CD8-positive, alpha-beta memory T cell (primary cell): Measurements from ENCODE around the gene KLF6. TPM values are rescaled to one million over a fixed set of nuclear protein-coding genes. Genes with fewer than 3 reads are reported as not detected.

Experiments used
- CTCF ChIA-PET: fragments of 350-600 bp; sonication (Branson Sonifier 250); formaldehyde crosslinking; loops from one replicate; lab custom pipeline; 2021; ENCODE audit warnings: antibody characterized with exemption; lab: Charles Lee
- POLR2A ChIA-PET: fragments of 350-600 bp; sonication (Branson Sonifier 250); formaldehyde crosslinking; loops from one replicate; lab custom pipeline; 2021; ENCODE audit warnings: antibody characterized with exemption; lab: Charles Lee
- DNase-seq, 5 donors: peaks; one replicate each; pipeline versions ENCODE4 v3.0.0 to v3.0.0-alpha.2; 2020 to 2022; ENCODE audit warnings: mixed read lengths in 1 of 5
- H3K27ac ChIP-seq: one replicate; pipeline ENCODE4 v1.7.0; 2013; ENCODE audit warnings: low read depth, mild to moderate bottlenecking, low read length, moderate library complexity
- H3K27me3 ChIP-seq: 2 replicates; pipeline ENCODE4 v1.7.0; 2013; ENCODE audit warnings: low read length, mild to moderate bottlenecking; ENCODE audit not compliant: insufficient read depth, poor library complexity, severe bottlenecking
- H3K36me3 ChIP-seq: 2 replicates; pipeline ENCODE4 v1.7.0; 2013; ENCODE audit warnings: mild to moderate bottlenecking, low read length, moderate library complexity; ENCODE audit not compliant: insufficient read depth
- H3K4me1 ChIP-seq: 2 replicates; pipeline ENCODE4 v1.7.0; 2013; ENCODE audit warnings: mild to moderate bottlenecking, low read length, moderate library complexity; ENCODE audit not compliant: insufficient read depth
- H3K4me3 ChIP-seq: 2 replicates; pipeline ENCODE4 v1.7.0; 2013; ENCODE audit warnings: mild to moderate bottlenecking, low read length
- H3K9me3 ChIP-seq: 2 replicates; pipeline ENCODE4 v1.7.0; 2013; ENCODE audit warnings: mild to moderate bottlenecking, low read length
- H3K27ac Mint-ChIP-seq, 8 donors: one replicate each; pipeline ENCODE4 v1.8.0; 2020 to 2021; ENCODE audit warnings: mixed read lengths in 8 of 8, mild to moderate bottlenecking in 6 of 8, inconsistent platforms in 3 of 8, moderate library complexity in 3 of 8
- H3K27me3 Mint-ChIP-seq, 2 donors: one replicate each; pipeline ENCODE4 v1.8.0; 2020 to 2021; ENCODE audit warnings: mixed read lengths in 2 of 2, mild to moderate bottlenecking in 1 of 2, moderate library complexity in 1 of 2
- H3K36me3 Mint-ChIP-seq, 3 donors: one replicate each; pipeline ENCODE4 v1.8.0; 2020 to 2021; ENCODE audit warnings: mixed read lengths in 3 of 3, inconsistent platforms in 1 of 3, mild to moderate bottlenecking in 1 of 3
- H3K4me1 Mint-ChIP-seq, 3 donors: one replicate each; pipeline ENCODE4 v1.8.0; 2020 to 2021; ENCODE audit warnings: mixed read lengths in 3 of 3, inconsistent platforms in 1 of 3, mild to moderate bottlenecking in 1 of 3
- H3K4me3 Mint-ChIP-seq, 7 donors: one replicate each; pipeline ENCODE4 v1.8.0; 2020 to 2021; ENCODE audit warnings: mixed read lengths in 7 of 7, mild to moderate bottlenecking in 6 of 7, moderate library complexity in 4 of 7, inconsistent platforms in 2 of 7
- H3K9me3 Mint-ChIP-seq, 5 donors: one replicate each; pipeline ENCODE4 v1.8.0; 2020 to 2022; ENCODE audit warnings: mixed read lengths in 5 of 5, mild to moderate bottlenecking in 3 of 5, moderate library complexity in 2 of 5, inconsistent platforms in 1 of 5
- polyA plus RNA-seq: library from polyadenylated mRNA; unstranded; fragments of 300-500 nt; fragmentation: Illumina TruSeq; gene quantifications from one replicate; pipeline ENCODE4 v1.2.3, GENCODE V29; 2021
- total RNA-seq, 2 experiments: library from RNA; stranded (reverse); gene quantifications; one replicate each; pipeline ENCODE4 v1.2.3, GENCODE V29; 2021

The KLF6 gene
- total and polyA plus RNA-seq, 3 experiments from 2014 or later: 187 to 883 (median 192) TPM

DNA sequence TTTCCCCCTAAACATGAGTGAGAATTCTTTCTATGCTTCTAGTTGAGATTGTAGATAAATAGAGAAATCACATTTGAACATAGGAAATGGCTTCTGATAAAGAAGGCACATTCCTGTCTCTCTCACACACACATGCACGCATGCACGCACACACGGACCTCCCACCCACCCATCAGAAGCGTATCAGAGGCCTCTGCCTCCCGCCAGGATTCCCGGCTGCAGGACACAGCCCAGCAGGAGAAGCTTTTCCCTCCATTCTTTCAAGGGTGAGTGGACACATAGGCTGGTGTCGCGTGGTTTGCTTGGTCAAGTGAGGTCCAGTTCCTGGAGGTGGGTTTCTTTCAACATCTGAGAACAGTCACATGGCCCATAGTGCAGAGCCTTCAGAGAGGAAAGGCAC is 34.2 kb downstream of the KLF6 start:
- H3K36me3 Mint-ChIP-seq: no peaks in the 10 kb centered on the region
- H3K27ac ChIP-seq: no peak overlapping the region
- no peak for DNase-seq
- ChIA-PET CTCF (no interaction called here), POLR2A (no interaction called here)
- H3K27ac Mint-ChIP-seq: peak overlapping the region in 1 of 8 donors; percentile 30
- no peaks in the 10 kb centered on the region for H3K27me3 ChIP-seq
- H3K9me3 ChIP-seq: no peaks in the 10 kb centered on the region
- H3K4me1 Mint-ChIP-seq: peaks cover 2 to 13% (median 6%) of the 10 kb centered on the region in 3 donors
- H3K27me3 Mint-ChIP-seq: peaks cover 0 to 4% of the 10 kb centered on the region in 2 donors
- H3K4me1 ChIP-seq: no peaks in the 10 kb centered on the region
- no peak overlapping the region for H3K4me3 ChIP-seq
- H3K4me3 Mint-ChIP-seq: no peak overlapping the region
- no peaks in the 10 kb centered on the region for H3K36me3 ChIP-seq
- no peaks in the 10 kb centered on the region for H3K9me3 Mint-ChIP-seq

- H3K36me3 Mint-ChIP-seq: no peaks in the 10 kb centered on the region
- H3K27me3 ChIP-seq: no peaks in the 10 kb centered on the region
- no peak overlapping the region for H3K4me3 Mint-ChIP-seq
- CTCF ChIA-PET: no interaction called here
- H3K9me3 ChIP-seq: no peaks in the 10 kb centered on the region
- DNase-seq: no peak
- H3K4me1 ChIP-seq: no peaks in the 10 kb centered on the region
- no peaks in the 10 kb centered on the region for H3K9me3 Mint-ChIP-seq
- POLR2A ChIA-PET: interaction anchor here (1.0 kb wide), 1 partner anchor 25 kb away, joined by 3 read pairs; no protein-coding TSS in a partner anchor
- H3K36me3 ChIP-seq: no peaks in the 10 kb centered on the region
- H3K27ac ChIP-seq: no peak overlapping the region
- peaks cover 0 to 4% of the 10 kb centered on the region in 2 donors for H3K27me3 Mint-ChIP-seq
- H3K4me3 ChIP-seq: no peak overlapping the region
- peaks cover 0 to 6% (median 6%) of the 10 kb centered on the region in 3 donors for H3K4me1 Mint-ChIP-seq
- H3K27ac Mint-ChIP-seq: peak overlapping the region in 2 of 8 donors; percentile 8 to 30
These were observed 34.8 kb downstream of the KLF6 start for GRCh38 chr10:3750006-3750816.

DNA sequence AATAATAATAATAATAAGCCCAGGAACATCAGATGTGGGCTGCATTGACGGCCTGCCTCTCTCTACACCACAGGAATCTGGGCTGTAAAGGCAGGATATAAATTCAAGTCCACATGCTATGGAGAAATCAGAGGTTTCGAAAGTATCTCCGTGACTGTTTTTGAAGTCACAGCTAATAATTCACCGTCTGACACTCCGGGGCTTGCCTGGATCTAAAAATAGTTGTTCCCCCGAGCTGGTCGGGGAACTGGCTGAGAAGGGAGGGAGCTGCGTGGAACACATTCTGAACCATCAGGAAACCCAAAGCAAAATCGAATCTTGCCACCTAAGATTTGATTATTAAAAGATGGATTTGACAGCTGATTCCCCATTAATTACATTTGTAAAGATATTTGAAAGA is 35.4 kb downstream of the KLF6 start:
- Mint-ChIP-seq H3K27ac (peak overlapping the region in 1 of 8 donors; percentile 26), H3K4me3 (no peak overlapping the region), H3K4me1 (peaks cover 0 to under 1% (median under 1%) of the 10 kb centered on the region in 3 donors), H3K27me3 (peaks cover 0 to 4% of the 10 kb centered on the region in 2 donors), H3K36me3 (no peaks in the 10 kb centered on the region), H3K9me3 (no peaks in the 10 kb centered on the region)
- no peaks in the 10 kb centered on the region for H3K4me1 ChIP-seq
- no peaks in the 10 kb centered on the region for H3K36me3 ChIP-seq
- H3K9me3 ChIP-seq: no peaks in the 10 kb centered on the region
- ChIA-PET POLR2A (interaction anchor here (1.0 kb wide), 1 partner anchor 25 kb away, joined by 3 read pairs; no protein-coding TSS in a partner anchor), CTCF (no interaction called here)
- DNase-seq: no peak
- H3K4me3 ChIP-seq: no peak overlapping the region
- H3K27ac ChIP-seq: no peak overlapping the region
- no peaks in the 10 kb centered on the region for H3K27me3 ChIP-seq

- H3K27ac ChIP-seq: no peak overlapping the region
- H3K4me1 ChIP-seq: no peaks in the 10 kb centered on the region
- no peak overlapping the region for H3K4me3 Mint-ChIP-seq
- no peaks in the 10 kb centered on the region for H3K36me3 Mint-ChIP-seq
- H3K27me3 ChIP-seq: no peaks in the 10 kb centered on the region
- peaks cover 0 to 4% of the 10 kb centered on the region in 2 donors for H3K27me3 Mint-ChIP-seq
- H3K9me3 Mint-ChIP-seq: no peaks in the 10 kb centered on the region
- POLR2A ChIA-PET: no interaction called here
- H3K9me3 ChIP-seq: no peaks in the 10 kb centered on the region
- H3K36me3 ChIP-seq: no peaks in the 10 kb centered on the region
- DNase-seq: no peak
- H3K4me3 ChIP-seq: no peak overlapping the region
- H3K4me1 Mint-ChIP-seq: no peaks in the 10 kb centered on the region
- no peak overlapping the region for H3K27ac Mint-ChIP-seq
- CTCF ChIA-PET: no interaction called here
These were observed 36.0 kb downstream of the KLF6 start for GRCh38 chr10:3749011-3749410.

GRCh38 chr10:3748484-3748883 is 36.5 kb downstream of the KLF6 start:
- no peak overlapping the region for H3K4me3 Mint-ChIP-seq
- H3K36me3 Mint-ChIP-seq: no peaks in the 10 kb centered on the region
- no peak overlapping the region for H3K27ac ChIP-seq
- ChIA-PET POLR2A (no interaction called here), CTCF (interaction anchor here (0.6 kb wide), 1 partner anchor 681 kb away, joined by 4 read pairs; no protein-coding TSS in a partner anchor)
- no peak for DNase-seq
- no peaks in the 10 kb centered on the region for H3K36me3 ChIP-seq
- no peak overlapping the region for H3K27ac Mint-ChIP-seq
- H3K4me1 Mint-ChIP-seq: no peaks in the 10 kb centered on the region
- no peak overlapping the region for H3K4me3 ChIP-seq
- H3K9me3 ChIP-seq: no peaks in the 10 kb centered on the region
- H3K9me3 Mint-ChIP-seq: no peaks in the 10 kb centered on the region
- peaks cover 0 to 4% of the 10 kb centered on the region in 2 donors for H3K27me3 Mint-ChIP-seq
- H3K27me3 ChIP-seq: no peaks in the 10 kb centered on the region
- H3K4me1 ChIP-seq: no peaks in the 10 kb centered on the region

DNA sequence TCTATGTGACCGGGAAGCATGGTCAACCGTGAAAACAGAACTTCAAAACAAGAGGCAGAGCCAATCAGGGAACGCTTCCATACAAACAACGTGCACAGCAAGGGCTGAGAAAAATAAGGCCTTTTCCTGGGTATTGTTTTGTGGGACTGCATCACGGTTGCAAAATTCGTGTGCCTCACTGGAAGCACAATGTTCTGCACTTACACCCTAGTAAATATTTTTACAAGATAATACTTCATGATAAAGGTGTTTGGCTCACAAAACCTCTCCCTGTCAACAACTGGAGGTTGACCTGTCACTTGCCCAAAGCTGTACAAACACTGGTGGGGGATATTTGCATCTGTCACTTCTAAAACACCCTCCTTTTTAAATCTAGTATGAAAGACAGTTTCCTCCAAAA is 37.0 kb downstream of the KLF6 start:
- DNase-seq: no peak
- ChIA-PET POLR2A (no interaction called here), CTCF (interaction anchor here (0.6 kb wide), 1 partner anchor 682 kb away, joined by 4 read pairs; no protein-coding TSS in a partner anchor)
- Mint-ChIP-seq H3K4me1 (no peaks in the 10 kb centered on the region), H3K36me3 (no peaks in the 10 kb centered on the region), H3K4me3 (no peak overlapping the region), H3K27ac (peak overlapping the region in 1 of 8 donors; percentile 74), H3K9me3 (no peaks in the 10 kb centered on the region), H3K27me3 (peaks cover 0 to 4% of the 10 kb centered on the region in 2 donors)
- Histone ChIP-seq H3K4me3 (no peak overlapping the region), H3K27ac (no peak overlapping the region), H3K27me3 (no peaks in the 10 kb centered on the region), H3K9me3 (no peaks in the 10 kb centered on the region), H3K4me1 (no peaks in the 10 kb centered on the region), H3K36me3 (no peaks in the 10 kb centered on the region)

- H3K27me3 ChIP-seq: no peaks in the 10 kb centered on the region
- H3K9me3 ChIP-seq: no peaks in the 10 kb centered on the region
- no peaks in the 10 kb centered on the region for H3K36me3 ChIP-seq
- POLR2A ChIA-PET: no interaction called here
- Mint-ChIP-seq H3K4me1 (peaks cover under 1 to 4% (median 1%) of the 10 kb centered on the region in 3 donors), H3K9me3 (no peaks in the 10 kb centered on the region), H3K4me3 (no peak overlapping the region), H3K27me3 (peaks cover 0 to 4% of the 10 kb centered on the region in 2 donors), H3K36me3 (no peaks in the 10 kb centered on the region), H3K27ac (peak overlapping the region in 1 of 8 donors; percentile 85)
- H3K4me1 ChIP-seq: no peaks in the 10 kb centered on the region
- H3K27ac ChIP-seq: no peak overlapping the region
- DNase-seq: no peak
- H3K4me3 ChIP-seq: no peak overlapping the region
- CTCF ChIA-PET: interaction anchor here (0.6 kb wide), 1 partner anchor 682 kb away, joined by 4 read pairs; no protein-coding TSS in a partner anchor
These were observed 37.6 kb downstream of the KLF6 start for GRCh38 chr10:3747248-3747960.

DNA sequence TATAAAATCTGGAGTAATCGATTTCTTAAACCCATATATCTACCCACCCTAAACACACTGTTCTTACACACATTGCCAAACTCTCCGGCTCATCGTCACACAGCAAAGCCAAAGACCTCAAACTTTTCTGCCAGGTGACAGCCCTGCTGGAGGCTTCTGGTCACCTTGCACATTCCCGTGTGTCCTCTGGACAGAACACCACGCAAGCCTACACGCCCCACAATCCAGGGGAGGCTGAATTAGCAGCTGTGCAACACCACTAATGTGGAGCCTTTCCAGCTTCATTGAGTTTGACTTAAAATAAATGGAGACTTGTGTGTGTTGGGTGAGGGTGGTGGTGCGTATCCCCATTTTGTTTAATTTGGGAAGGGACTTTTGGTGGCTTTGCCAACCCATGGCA is 38.4 kb downstream of the KLF6 start:
- Histone ChIP-seq H3K4me3 (no peak overlapping the region), H3K9me3 (no peaks in the 10 kb centered on the region), H3K27me3 (no peaks in the 10 kb centered on the region), H3K36me3 (no peaks in the 10 kb centered on the region), H3K4me1 (no peaks in the 10 kb centered on the region), H3K27ac (no peak overlapping the region)
- no peak overlapping the region for H3K4me3 Mint-ChIP-seq
- H3K4me1 Mint-ChIP-seq: peaks cover 6 to 12% (median 9%) of the 10 kb centered on the region in 3 donors
- no peaks in the 10 kb centered on the region for H3K9me3 Mint-ChIP-seq
- POLR2A ChIA-PET: interaction anchor here (0.6 kb wide), 1 partner anchor 66 kb away, joined by 3 read pairs; no protein-coding TSS in a partner anchor
- peaks cover 0 to 4% of the 10 kb centered on the region in 2 donors for H3K27me3 Mint-ChIP-seq
- no peak for DNase-seq
- H3K36me3 Mint-ChIP-seq: no peaks in the 10 kb centered on the region
- H3K27ac Mint-ChIP-seq: peak overlapping the region in 1 of 8 donors; percentile 85
- CTCF ChIA-PET: no interaction called here
